ENCODE measurements around the gene OR6B3. TPM values are rescaled to one million over a fixed set of nuclear protein-coding genes. Genes with fewer than 3 reads are reported as not detected.

The OR6B3 gene
- total RNA-seq, 4 donors from 2014 or later, result not detected

GRCh38 chr2:240055177-240055917 is 2.0 kb upstream of the OR6B3 start:
- Histone ChIP-seq H3K4me3 (replicated peaks in 1 of 3) (no peak overlapping the region), H3K27ac (no peak overlapping the region), H3K36me3 (no peaks in the 10 kb centered on the region), H3K27me3 (no peaks in the 10 kb centered on the region), H3K9me3 (no peaks in the 10 kb centered on the region), H3K4me1 (no peaks in the 10 kb centered on the region)
- TF ChIP-seq POLR2A (IDR thresholded peaks at IDR 0.05) (no peak), CTCF (IDR thresholded peaks at IDR 0.05) (no peak)
- WGBS, 2 donors, result 48 to 53% methylated on average over 13 of the region's 13 CpGs
- DNase-seq, result no peak
- intact Hi-C loops (cut with DNase I), result no loop called here

- intact Hi-C loops (cut with DNase I), result no loop called here
- Histone ChIP-seq H3K27me3 (no peaks in the 10 kb centered on the region), H3K27ac (no peak overlapping the region), H3K9me3 (no peaks in the 10 kb centered on the region), H3K4me1 (no peaks in the 10 kb centered on the region), H3K36me3 (no peaks in the 10 kb centered on the region), H3K4me3 (replicated peaks in 1 of 3) (no peak overlapping the region)
- no peak for TF ChIP-seq CTCF (IDR thresholded peaks at IDR 0.05)
- TF ChIP-seq POLR2A (IDR thresholded peaks at IDR 0.05), result no peak
- 85 to 86% methylated on average over 12 of the region's 12 CpGs for WGBS, 2 donors
- no peak for DNase-seq
These were observed 797 bp downstream of the OR6B3 start for GRCh38 chr2:240052524-240052923.

- 77 to 80% methylated on average over 4 of the region's 4 CpGs for WGBS, 2 donors
- intact Hi-C loops (cut with DNase I), result no loop called here
- DNase-seq, result no peak
- no peaks in the 10 kb centered on the region for H3K4me1 ChIP-seq
- no peaks in the 10 kb centered on the region for H3K27me3 ChIP-seq
- H3K4me3 ChIP-seq (replicated peaks in 1 of 3), result no peak overlapping the region
- TF ChIP-seq CTCF (IDR thresholded peaks at IDR 0.05) (no peak), POLR2A (IDR thresholded peaks at IDR 0.05) (no peak)
- no peaks in the 10 kb centered on the region for H3K9me3 ChIP-seq
- H3K36me3 ChIP-seq, result no peaks in the 10 kb centered on the region
- no peak overlapping the region for H3K27ac ChIP-seq
These were observed 1.6 kb downstream of the OR6B3 start for GRCh38 chr2:240051697-240052096.

GRCh38 chr2:240050278-240050677 is 3.0 kb downstream of the OR6B3 start:
- H3K27ac ChIP-seq, result no peak overlapping the region
- H3K27me3 ChIP-seq, result no peaks in the 10 kb centered on the region
- TF ChIP-seq CTCF (IDR thresholded peaks at IDR 0.05) (no peak), POLR2A (IDR thresholded peaks at IDR 0.05) (no peak)
- no peaks in the 10 kb centered on the region for H3K9me3 ChIP-seq
- 63 to 75% methylated on average over 11 to 12 of the region's 12 CpGs for WGBS, 2 donors
- no peaks in the 10 kb centered on the region for H3K4me1 ChIP-seq
- no peak overlapping the region for H3K4me3 ChIP-seq (replicated peaks in 1 of 3)
- no peak for DNase-seq
- no peaks in the 10 kb centered on the region for H3K36me3 ChIP-seq
- intact Hi-C loops (cut with DNase I), result no loop called here

GRCh38 chr2:240048237-240048636 is 5.1 kb downstream of the OR6B3 start:
- intact Hi-C loops (cut with DNase I), result no loop called here
- Histone ChIP-seq H3K36me3 (no peaks in the 10 kb centered on the region), H3K4me1 (no peaks in the 10 kb centered on the region), H3K4me3 (replicated peaks in 1 of 3) (no peak overlapping the region), H3K27ac (no peak overlapping the region), H3K9me3 (no peaks in the 10 kb centered on the region), H3K27me3 (no peaks in the 10 kb centered on the region)
- TF ChIP-seq POLR2A (IDR thresholded peaks at IDR 0.05), result no peak
- TF ChIP-seq CTCF (IDR thresholded peaks at IDR 0.05), result no peak
- 64 to 67% methylated on average over 9 of the region's 9 CpGs for WGBS, 2 donors
- DNase-seq, result no peak

Data from thyroid gland (tissue), 4 donors.